ENCODE results near the gene RGS7. TPM values are rescaled to one million over a fixed set of nuclear protein-coding genes. Genes with fewer than 3 reads are reported as not detected.
"Not testable (repeated sequence)": the region's sequence is repeated elsewhere in the genome, so short reads cannot be mapped to it uniquely, and the experiment has no call there.

RGS7 gene
- total RNA-seq, 4 donors from 2014 or later: 0.11 to 0.33 TPM; not detected in 2

DNA sequence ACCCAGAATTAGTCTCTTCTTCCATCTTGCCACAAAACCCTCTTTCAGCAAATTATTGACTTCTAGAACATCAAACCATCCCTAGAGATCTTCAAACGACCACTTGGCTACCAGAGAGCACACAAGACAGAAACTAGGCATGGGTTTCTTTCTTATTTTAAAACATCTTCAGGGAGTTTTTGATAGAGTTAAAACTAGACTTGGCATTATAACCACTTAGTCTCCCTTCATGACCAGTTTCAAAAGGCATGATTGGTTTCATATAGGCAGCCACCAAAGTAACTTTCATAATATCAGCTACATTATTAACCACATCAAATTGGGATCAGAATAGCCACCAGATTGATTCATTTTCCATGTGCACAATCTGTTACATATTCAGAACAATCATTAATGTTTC, 376.7 kb downstream of the RGS7 start:
- no peaks in the 10 kb centered on the region for H3K36me3 ChIP-seq
- no peaks in the 10 kb centered on the region for H3K4me1 ChIP-seq
- TF ChIP-seq EP300 (IDR thresholded peaks at IDR 0.05): no peak
- no peak for TF ChIP-seq POLR2A (IDR thresholded peaks at IDR 0.05; ENCODE audit: low read depth)
- TF ChIP-seq, protein P1, sequence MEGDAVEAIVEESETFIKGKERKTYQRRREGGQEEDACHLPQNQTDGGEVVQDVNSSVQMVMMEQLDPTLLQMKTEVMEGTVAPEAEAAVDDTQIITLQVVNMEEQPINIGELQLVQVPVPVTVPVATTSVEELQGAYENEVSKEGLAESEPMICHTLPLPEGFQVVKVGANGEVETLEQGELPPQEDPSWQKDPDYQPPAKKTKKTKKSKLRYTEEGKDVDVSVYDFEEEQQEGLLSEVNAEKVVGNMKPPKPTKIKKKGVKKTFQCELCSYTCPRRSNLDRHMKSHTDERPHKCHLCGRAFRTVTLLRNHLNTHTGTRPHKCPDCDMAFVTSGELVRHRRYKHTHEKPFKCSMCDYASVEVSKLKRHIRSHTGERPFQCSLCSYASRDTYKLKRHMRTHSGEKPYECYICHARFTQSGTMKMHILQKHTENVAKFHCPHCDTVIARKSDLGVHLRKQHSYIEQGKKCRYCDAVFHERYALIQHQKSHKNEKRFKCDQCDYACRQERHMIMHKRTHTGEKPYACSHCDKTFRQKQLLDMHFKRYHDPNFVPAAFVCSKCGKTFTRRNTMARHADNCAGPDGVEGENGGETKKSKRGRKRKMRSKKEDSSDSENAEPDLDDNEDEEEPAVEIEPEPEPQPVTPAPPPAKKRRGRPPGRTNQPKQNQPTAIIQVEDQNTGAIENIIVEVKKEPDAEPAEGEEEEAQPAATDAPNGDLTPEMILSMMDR (IDR thresholded peaks at IDR 0.05): no peak
- no peak for TF ChIP-seq POLR2AphosphoS5 (IDR thresholded peaks at IDR 0.05)
- 50% methylated on average over 1 of the region's 1 CpG for WGBS
- no peaks in the 10 kb centered on the region for H3K27me3 ChIP-seq
- no peaks in the 10 kb centered on the region for H3K9me3 ChIP-seq
- H3K4me3 ChIP-seq: no peak overlapping the region
- intact Hi-C loops (cut with DNase I): no loop called here
- no peak overlapping the region for H3K27ac ChIP-seq (replicated peaks in 1 of 4)
- no peak for DNase-seq (ENCODE audit: extremely low spot score)

DNA sequence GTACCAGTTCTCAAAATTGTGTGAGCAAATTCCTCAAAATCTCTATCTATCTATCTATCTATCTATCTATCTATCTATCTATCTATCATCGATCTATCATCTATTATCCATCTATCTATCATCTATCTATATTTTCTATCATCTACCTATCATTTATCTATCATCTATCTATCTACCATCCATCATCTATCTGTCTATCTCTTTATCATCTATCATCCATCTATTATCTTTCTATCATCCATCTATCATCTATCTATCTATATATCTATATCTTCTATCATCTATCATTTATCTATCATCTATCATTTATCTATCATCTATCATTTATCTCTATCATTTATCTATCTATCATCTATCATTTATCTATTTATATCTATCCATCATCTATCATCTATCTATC, 380.3 kb downstream of the RGS7 start:
- 86% methylated on average over 1 of the region's 1 CpG for WGBS
- Histone ChIP-seq H3K27ac (replicated peaks in 1 of 4) (no peak overlapping the region), H3K4me1 (no peaks in the 10 kb centered on the region), H3K9me3 (no peaks in the 10 kb centered on the region), H3K4me3 (no peak overlapping the region), H3K27me3 (no peaks in the 10 kb centered on the region), H3K36me3 (no peaks in the 10 kb centered on the region)
- no peak for TF ChIP-seq POLR2A (IDR thresholded peaks at IDR 0.05; ENCODE audit: low read depth)
- TF ChIP-seq EP300 (IDR thresholded peaks at IDR 0.05): no peak
- TF ChIP-seq, protein P1 (IDR thresholded peaks at IDR 0.05): no peak
- no peak for TF ChIP-seq POLR2AphosphoS5 (IDR thresholded peaks at IDR 0.05)
- no peak for DNase-seq (ENCODE audit: extremely low spot score)
- intact Hi-C loops (cut with DNase I): no loop called here

DNA sequence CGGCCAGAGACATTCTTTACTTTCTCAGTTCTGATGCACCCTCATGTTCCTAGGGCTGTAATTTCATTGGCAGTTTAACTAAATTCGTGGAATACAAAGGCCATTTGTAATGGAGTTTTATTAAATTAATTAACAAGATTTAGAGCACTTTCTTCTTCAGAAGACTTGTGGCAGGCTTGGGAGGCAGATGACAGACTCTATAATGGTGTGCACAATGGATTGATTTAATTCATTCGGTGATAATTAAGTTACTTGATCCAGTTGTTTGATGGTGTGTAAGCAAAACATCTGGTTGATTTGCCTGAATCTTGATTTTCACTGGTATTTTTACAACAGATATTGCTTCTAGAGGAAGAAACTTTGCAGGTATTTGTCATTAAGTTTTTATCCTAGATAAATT, 383.1 kb downstream of the RGS7 start:
- H3K4me1 ChIP-seq: no peaks in the 10 kb centered on the region
- TF ChIP-seq, protein P1 (IDR thresholded peaks at IDR 0.05): no peak
- TF ChIP-seq POLR2A (IDR thresholded peaks at IDR 0.05; ENCODE audit: low read depth) (no peak), EP300 (IDR thresholded peaks at IDR 0.05) (no peak), POLR2AphosphoS5 (IDR thresholded peaks at IDR 0.05) (no peak)
- intact Hi-C loops (cut with DNase I): no loop called here
- H3K9me3 ChIP-seq: no peaks in the 10 kb centered on the region
- no peaks in the 10 kb centered on the region for H3K27me3 ChIP-seq
- no peak overlapping the region for H3K27ac ChIP-seq (replicated peaks in 1 of 4)
- no peak for DNase-seq (ENCODE audit: extremely low spot score)
- no peak overlapping the region for H3K4me3 ChIP-seq
- WGBS: 85% methylated on average over 3 of the region's 3 CpGs
- H3K36me3 ChIP-seq: no peaks in the 10 kb centered on the region

DNA sequence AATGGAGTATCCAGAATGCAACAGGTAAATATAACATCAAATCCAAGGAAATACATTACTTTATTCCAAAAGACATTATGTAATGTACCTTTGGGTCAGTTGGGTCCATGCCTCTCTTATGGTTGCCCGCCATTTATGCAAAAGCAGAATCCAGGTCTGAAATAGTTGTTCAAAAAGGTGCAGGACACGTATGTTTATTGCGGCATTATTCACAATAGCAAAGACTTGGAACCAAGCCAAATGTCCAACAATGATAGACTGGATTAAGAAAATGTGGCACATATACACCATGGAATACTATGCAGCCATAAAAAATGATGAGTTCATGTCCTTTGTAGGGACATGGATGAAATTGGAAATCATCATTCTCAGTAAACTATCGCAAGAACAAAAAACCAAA, 384.9 kb downstream of the RGS7 start:
- H3K36me3 ChIP-seq; H3K27me3 ChIP-seq; H3K27ac ChIP-seq (replicated peaks in 1 of 4); H3K4me1 ChIP-seq; H3K9me3 ChIP-seq; intact Hi-C loops (cut with DNase I); H3K4me3 ChIP-seq; DNase-seq (ENCODE audit: extremely low spot score): not testable (repeated sequence)
- WGBS: 89% methylated on average over 3 of the region's 4 CpGs

DNA sequence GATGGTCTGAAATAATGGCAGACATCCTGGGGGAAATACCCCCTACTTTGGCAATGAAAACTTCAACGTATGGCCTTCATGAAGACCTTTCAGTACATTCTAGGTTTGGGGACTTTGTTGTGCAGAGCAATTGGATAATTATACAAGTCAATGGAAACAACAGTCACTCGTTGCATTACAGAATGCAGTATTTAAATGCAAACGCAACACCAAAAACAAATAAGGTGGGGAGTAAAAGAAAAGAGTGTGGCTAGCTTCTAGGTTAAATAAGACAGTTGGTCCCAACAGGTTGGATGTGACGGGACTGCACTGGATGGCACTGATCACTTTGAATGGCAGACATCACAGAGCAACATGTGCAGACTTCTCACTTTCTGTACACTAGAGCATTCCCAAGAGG, 386.8 kb downstream of the RGS7 start:
- intact Hi-C loops (cut with DNase I): no loop called here
- H3K4me3 ChIP-seq: no peak overlapping the region
- WGBS: 73% methylated on average over 4 of the region's 4 CpGs
- no peaks in the 10 kb centered on the region for H3K9me3 ChIP-seq
- peaks cover 0 to 11% (median 0%) of the 10 kb centered on the region in 4 donors for H3K27me3 ChIP-seq
- H3K27ac ChIP-seq (replicated peaks in 1 of 4): no peak overlapping the region
- no peaks in the 10 kb centered on the region for H3K4me1 ChIP-seq
- DNase-seq (ENCODE audit: extremely low spot score): no peak
- TF ChIP-seq POLR2AphosphoS5 (IDR thresholded peaks at IDR 0.05) (no peak), EP300 (IDR thresholded peaks at IDR 0.05) (no peak), POLR2A (IDR thresholded peaks at IDR 0.05; ENCODE audit: low read depth) (no peak)
- TF ChIP-seq, protein P1 (IDR thresholded peaks at IDR 0.05): no peak
- no peaks in the 10 kb centered on the region for H3K36me3 ChIP-seq

Data from esophagus muscularis mucosa (tissue), 4 donors.